ENCODE data around the gene PPARG.
"Not testable (repeated sequence)": the region's sequence is repeated elsewhere in the genome, so short reads cannot be mapped to it uniquely, and the experiment has no call there.

PPARG gene

DNA sequence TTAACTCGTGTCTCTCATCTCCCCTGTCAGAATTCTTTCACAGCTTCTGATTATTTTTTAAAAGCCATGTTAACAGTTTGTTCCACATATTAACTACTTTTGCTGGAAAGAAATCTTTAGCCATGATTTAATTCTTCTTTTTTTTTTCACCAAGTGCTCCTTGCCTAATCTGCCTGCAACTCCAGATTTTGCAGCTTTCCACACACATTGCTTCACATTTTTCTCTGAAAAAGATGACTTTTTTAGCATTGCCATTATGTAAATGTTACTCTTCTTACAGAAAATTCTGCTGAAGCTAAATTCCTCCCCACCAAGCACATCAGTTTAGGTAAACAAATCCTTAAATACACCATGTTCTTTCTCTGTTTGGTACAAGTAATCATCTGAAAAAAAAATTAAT is 23.4 kb upstream of the PPARG start:
- no peaks in the 10 kb centered on the region for H3K4me1 ChIP-seq (ENCODE audit: control insufficient read depth, insufficient read depth, low read length)
- H3K4me3 ChIP-seq (ENCODE audit: low read depth, low read length) = no peak overlapping the region
- H3K9ac ChIP-seq (ENCODE audit: low read depth, low read length) = no peak overlapping the region
- no peaks in the 10 kb centered on the region for H3K9me3 ChIP-seq (ENCODE audit: control insufficient read depth, insufficient read depth, low read length)
- no peaks in the 10 kb centered on the region for H3K27me3 ChIP-seq (ENCODE audit: control insufficient read depth, insufficient read depth, low read length)
- H3K36me3 ChIP-seq (ENCODE audit: control insufficient read depth, insufficient read depth, low read length) = no peaks in the 10 kb centered on the region

- no peaks in the 10 kb centered on the region for H3K9me3 ChIP-seq (ENCODE audit: control insufficient read depth, insufficient read depth, low read length)
- no peaks in the 10 kb centered on the region for H3K4me1 ChIP-seq (ENCODE audit: control insufficient read depth, insufficient read depth, low read length)
- no peaks in the 10 kb centered on the region for H3K36me3 ChIP-seq (ENCODE audit: control insufficient read depth, insufficient read depth, low read length)
- H3K9ac ChIP-seq (ENCODE audit: low read depth, low read length) = no peak overlapping the region
- no peaks in the 10 kb centered on the region for H3K27me3 ChIP-seq (ENCODE audit: control insufficient read depth, insufficient read depth, low read length)
- no peak overlapping the region for H3K4me3 ChIP-seq (ENCODE audit: low read depth, low read length)
Observed at GRCh38 chr3:12266038-12266437, 22.8 kb upstream of the PPARG start.

- H3K4me3 ChIP-seq (ENCODE audit: low read depth, low read length) = no peak overlapping the region
- no peaks in the 10 kb centered on the region for H3K36me3 ChIP-seq (ENCODE audit: control insufficient read depth, insufficient read depth, low read length)
- H3K4me1 ChIP-seq (ENCODE audit: control insufficient read depth, insufficient read depth, low read length) = no peaks in the 10 kb centered on the region
- no peaks in the 10 kb centered on the region for H3K9me3 ChIP-seq (ENCODE audit: control insufficient read depth, insufficient read depth, low read length)
- no peak overlapping the region for H3K9ac ChIP-seq (ENCODE audit: low read depth, low read length)
- H3K27me3 ChIP-seq (ENCODE audit: control insufficient read depth, insufficient read depth, low read length) = no peaks in the 10 kb centered on the region
Observed at GRCh38 chr3:12267376-12268030, 21.4 kb upstream of the PPARG start.

DNA sequence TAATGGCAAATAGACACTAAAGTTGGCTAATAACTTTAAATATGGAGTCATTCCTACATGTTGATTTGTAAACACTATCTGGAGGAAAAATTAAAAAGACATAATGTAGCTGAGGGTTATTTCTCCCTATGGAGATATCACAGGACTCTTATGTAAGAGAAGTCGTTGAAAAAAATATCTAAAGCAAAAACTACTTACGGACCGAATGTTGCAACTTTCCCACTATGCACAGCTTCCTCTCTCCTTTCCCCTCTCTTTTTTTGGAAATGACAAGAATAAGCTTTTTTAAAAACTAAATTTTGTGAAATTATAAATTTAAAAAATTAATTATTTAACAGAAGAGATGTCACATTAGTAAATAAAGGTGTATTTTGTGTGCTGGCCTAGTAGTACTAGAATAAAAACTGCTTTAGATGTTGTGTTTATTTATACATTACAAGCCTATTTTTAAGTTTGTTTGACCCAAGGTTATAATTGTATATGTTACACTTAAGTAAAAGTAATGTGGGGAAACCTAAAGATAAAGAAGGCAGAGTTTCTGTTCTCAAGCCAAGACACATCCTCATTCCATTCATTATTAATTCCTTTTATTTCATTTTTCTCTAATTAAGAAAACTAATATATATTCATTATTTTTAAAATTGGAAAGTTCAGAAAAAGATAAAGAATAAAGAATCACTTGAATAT is 20.7 kb upstream of the PPARG start:
- Histone ChIP-seq H3K36me3 (ENCODE audit: control insufficient read depth, insufficient read depth, low read length) (no peaks in the 10 kb centered on the region), H3K9me3 (ENCODE audit: control insufficient read depth, insufficient read depth, low read length) (no peaks in the 10 kb centered on the region), H3K4me1 (ENCODE audit: control insufficient read depth, insufficient read depth, low read length) (no peaks in the 10 kb centered on the region), H3K9ac (ENCODE audit: low read depth, low read length) (no peak overlapping the region), H3K4me3 (ENCODE audit: low read depth, low read length) (no peak overlapping the region), H3K27me3 (ENCODE audit: control insufficient read depth, insufficient read depth, low read length) (no peaks in the 10 kb centered on the region)

DNA sequence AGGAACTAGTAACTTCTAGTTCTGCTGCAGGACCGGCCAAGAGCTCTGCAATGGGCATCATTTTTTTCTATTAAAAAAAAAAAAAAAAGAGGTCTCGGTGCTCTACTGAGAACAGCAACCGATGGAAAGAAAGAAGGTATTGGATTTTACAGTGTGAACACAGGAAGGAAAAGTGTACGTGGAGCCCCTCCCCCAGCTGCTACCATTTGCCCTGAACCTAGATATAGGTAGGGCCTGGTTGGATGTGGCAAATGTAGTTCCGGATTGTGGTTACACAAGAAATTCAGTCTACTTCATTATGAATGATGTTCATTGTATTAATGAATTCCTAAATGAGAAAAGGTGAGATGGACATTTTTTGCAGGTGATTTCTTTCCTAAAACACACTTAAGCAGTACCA is 17.9 kb upstream of the PPARG start:
- Histone ChIP-seq H3K36me3 (ENCODE audit: control insufficient read depth, insufficient read depth, low read length) (no peaks in the 10 kb centered on the region), H3K9me3 (ENCODE audit: control insufficient read depth, insufficient read depth, low read length) (no peaks in the 10 kb centered on the region), H3K4me3 (ENCODE audit: low read depth, low read length) (no peak overlapping the region), H3K4me1 (ENCODE audit: control insufficient read depth, insufficient read depth, low read length) (no peaks in the 10 kb centered on the region), H3K27me3 (ENCODE audit: control insufficient read depth, insufficient read depth, low read length) (no peaks in the 10 kb centered on the region), H3K9ac (ENCODE audit: low read depth, low read length) (no peak overlapping the region)

GRCh38 chr3:12273045-12273695 is 15.7 kb upstream of the PPARG start:
- no peaks in the 10 kb centered on the region for H3K36me3 ChIP-seq (ENCODE audit: control insufficient read depth, insufficient read depth, low read length)
- H3K4me3 ChIP-seq (ENCODE audit: low read depth, low read length) = no peak overlapping the region
- H3K9ac ChIP-seq (ENCODE audit: low read depth, low read length) = no peak overlapping the region

DNA sequence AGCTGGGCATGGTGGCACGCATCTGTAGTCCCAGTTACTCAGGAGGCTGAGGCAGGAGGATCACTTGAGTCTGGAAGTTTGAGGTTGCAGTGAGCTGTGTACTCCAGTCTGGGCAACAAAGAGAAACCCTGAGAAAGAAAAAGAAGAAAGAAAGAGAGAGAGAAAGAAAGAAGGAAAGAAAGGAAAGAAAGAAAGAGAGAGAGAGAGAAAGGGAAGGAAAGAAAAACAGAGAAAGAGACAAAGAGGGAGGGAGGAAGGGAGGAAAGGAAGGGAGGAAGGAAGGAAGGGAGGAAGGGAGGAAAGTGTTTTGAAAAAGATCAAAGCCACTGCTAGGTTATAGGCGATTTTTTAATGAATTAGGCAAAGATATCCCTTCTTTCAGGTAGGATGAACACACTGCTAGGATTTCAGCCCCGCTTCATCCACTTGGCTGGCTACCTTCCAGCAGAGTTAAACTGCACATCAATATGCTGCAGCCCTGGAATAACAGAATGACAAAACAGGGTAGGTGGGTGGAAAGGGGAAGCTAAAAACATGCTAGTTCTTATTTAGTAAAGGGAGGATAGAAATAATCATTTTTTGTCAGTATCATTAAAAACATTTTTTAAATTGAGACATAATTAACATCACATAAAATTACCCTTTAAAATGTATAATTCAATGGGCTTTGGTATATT is 12.8 kb upstream of the PPARG start:
- H3K4me1 ChIP-seq (ENCODE audit: control insufficient read depth, insufficient read depth, low read length) = no peaks in the 10 kb centered on the region
- H3K9ac ChIP-seq (ENCODE audit: low read depth, low read length) = no peak overlapping the region
- no peaks in the 10 kb centered on the region for H3K9me3 ChIP-seq (ENCODE audit: control insufficient read depth, insufficient read depth, low read length)
- no peak overlapping the region for H3K4me3 ChIP-seq (ENCODE audit: low read depth, low read length)
- H3K36me3 ChIP-seq (ENCODE audit: control insufficient read depth, insufficient read depth, low read length) = no peaks in the 10 kb centered on the region
- H3K27me3 ChIP-seq (ENCODE audit: control insufficient read depth, insufficient read depth, low read length) = no peaks in the 10 kb centered on the region

More at GRCh38 chr3:12273045-12273695, 15.7 kb upstream of the PPARG start:
- Histone ChIP-seq H3K27me3 (ENCODE audit: control insufficient read depth, insufficient read depth, low read length) (no peaks in the 10 kb centered on the region), H3K9me3 (ENCODE audit: control insufficient read depth, insufficient read depth, low read length) (no peaks in the 10 kb centered on the region), H3K4me1 (ENCODE audit: control insufficient read depth, insufficient read depth, low read length) (no peaks in the 10 kb centered on the region)

GRCh38 chr3:12276827-12277226 is 12.0 kb upstream of the PPARG start:
- not testable (repeated sequence) for H3K27me3 ChIP-seq (ENCODE audit: control insufficient read depth, insufficient read depth, low read length); H3K4me1 ChIP-seq (ENCODE audit: control insufficient read depth, insufficient read depth, low read length); H3K36me3 ChIP-seq (ENCODE audit: control insufficient read depth, insufficient read depth, low read length); H3K9ac ChIP-seq (ENCODE audit: low read depth, low read length); H3K9me3 ChIP-seq (ENCODE audit: control insufficient read depth, insufficient read depth, low read length); H3K4me3 ChIP-seq (ENCODE audit: low read depth, low read length)

DNA sequence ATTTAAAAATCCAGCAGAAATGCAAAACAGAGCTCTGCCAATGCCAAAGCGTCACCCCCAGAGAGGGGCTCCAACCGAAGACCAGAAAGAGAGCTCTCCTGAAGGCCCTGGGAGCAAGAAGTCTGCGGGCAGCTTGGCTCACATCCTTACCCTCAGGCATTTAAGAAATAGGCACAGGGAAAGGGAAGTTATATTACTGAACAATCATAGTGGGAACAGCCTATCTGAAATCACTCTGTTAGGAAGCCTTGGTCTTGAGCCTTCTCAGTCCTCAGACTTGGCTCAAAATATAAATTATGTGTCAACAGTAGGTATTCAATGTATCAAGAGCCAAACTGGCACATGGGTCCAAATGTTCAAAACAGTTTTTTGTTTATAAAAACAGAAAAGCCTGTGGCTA is 10.3 kb upstream of the PPARG start:
- H3K4me3 ChIP-seq (ENCODE audit: low read depth, low read length) = no peak overlapping the region
- no peaks in the 10 kb centered on the region for H3K36me3 ChIP-seq (ENCODE audit: control insufficient read depth, insufficient read depth, low read length)

DNA sequence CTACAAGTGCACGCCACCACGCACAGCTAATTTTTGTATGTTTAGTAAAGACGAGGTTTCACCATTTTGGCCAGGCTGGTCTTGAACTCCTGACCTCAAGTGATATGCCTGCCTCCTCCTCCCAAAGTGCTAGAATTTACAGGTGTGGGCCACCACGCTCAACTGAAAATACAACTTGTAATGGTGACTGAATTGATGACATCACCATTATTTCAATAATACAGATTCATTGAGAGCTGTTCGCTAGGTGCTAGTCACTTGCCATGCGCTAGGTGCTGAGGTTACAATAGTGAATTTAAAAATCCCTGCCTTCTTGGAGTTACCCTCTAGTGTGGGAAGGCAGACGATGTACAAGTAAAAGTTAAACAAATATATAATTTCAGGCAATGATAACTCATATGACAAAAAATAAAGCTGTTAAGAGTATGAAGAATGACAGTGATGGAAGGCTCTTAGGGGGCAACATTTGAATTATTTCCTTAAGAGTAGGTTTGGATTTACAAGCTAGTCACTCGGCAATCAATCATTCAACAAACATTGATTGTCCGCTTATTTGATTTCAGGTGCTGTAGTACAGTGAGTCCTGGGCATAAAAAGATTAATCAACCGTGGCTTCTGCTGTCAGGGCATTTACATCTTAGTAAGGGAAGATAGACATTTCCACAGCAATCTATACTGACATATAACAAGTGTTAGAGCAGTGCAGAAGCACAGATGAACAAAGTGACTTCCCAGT is 9.1 kb upstream of the PPARG start:
- Histone ChIP-seq H3K27me3 (ENCODE audit: control insufficient read depth, insufficient read depth, low read length) (peaks cover 2% of the 10 kb centered on the region), H3K4me3 (ENCODE audit: low read depth, low read length) (no peak overlapping the region)

More for the DNA sequence above, 10.3 kb upstream of the PPARG start:
- no peaks in the 10 kb centered on the region for H3K9me3 ChIP-seq (ENCODE audit: control insufficient read depth, insufficient read depth, low read length)
- H3K4me1 ChIP-seq (ENCODE audit: control insufficient read depth, insufficient read depth, low read length) = no peaks in the 10 kb centered on the region
- H3K9ac ChIP-seq (ENCODE audit: low read depth, low read length) = no peak overlapping the region
- H3K27me3 ChIP-seq (ENCODE audit: control insufficient read depth, insufficient read depth, low read length) = no peaks in the 10 kb centered on the region

DNA sequence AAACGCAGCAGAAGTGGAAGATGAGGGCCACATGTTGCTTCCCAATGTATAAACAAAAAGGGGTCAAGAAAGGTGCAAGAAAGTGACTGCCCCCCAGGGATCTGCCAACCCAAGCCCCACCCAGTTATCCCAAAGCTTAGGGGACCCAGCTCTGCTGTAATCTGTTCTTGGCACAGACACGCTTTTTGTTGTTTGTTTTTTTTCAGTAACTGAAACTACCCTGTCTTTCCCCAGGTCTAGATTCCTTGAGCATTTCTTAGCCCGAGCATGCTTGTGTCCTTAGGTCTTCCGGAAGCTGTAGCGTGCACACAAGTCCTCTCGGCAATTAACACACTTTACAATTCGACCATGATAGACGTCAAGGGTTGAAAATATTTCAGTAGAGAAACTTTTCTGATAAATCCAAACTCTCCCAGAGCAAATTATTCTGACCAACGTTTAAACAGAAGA is 8.5 kb upstream of the PPARG start:
- no peaks in the 10 kb centered on the region for H3K36me3 ChIP-seq (ENCODE audit: control insufficient read depth, insufficient read depth, low read length)
- H3K4me1 ChIP-seq (ENCODE audit: control insufficient read depth, insufficient read depth, low read length) = no peaks in the 10 kb centered on the region
- no peak overlapping the region for H3K4me3 ChIP-seq (ENCODE audit: low read depth, low read length)

More for the DNA sequence above, 9.1 kb upstream of the PPARG start:
- Histone ChIP-seq H3K9me3 (ENCODE audit: control insufficient read depth, insufficient read depth, low read length) (no peaks in the 10 kb centered on the region), H3K36me3 (ENCODE audit: control insufficient read depth, insufficient read depth, low read length) (no peaks in the 10 kb centered on the region), H3K4me1 (ENCODE audit: control insufficient read depth, insufficient read depth, low read length) (no peaks in the 10 kb centered on the region), H3K9ac (ENCODE audit: low read depth, low read length) (no peak overlapping the region)

More for the DNA sequence above, 8.5 kb upstream of the PPARG start:
- H3K27me3 ChIP-seq (ENCODE audit: control insufficient read depth, insufficient read depth, low read length) = peaks cover 7% of the 10 kb centered on the region
- H3K9ac ChIP-seq (ENCODE audit: low read depth, low read length) = no peak overlapping the region
- H3K9me3 ChIP-seq (ENCODE audit: control insufficient read depth, insufficient read depth, low read length) = no peaks in the 10 kb centered on the region
